ENCODE results near the gene IRF5. TPM values are rescaled to one million over a fixed set of nuclear protein-coding genes. Genes with fewer than 3 reads are reported as not detected.

The IRF5 gene
- total and polyA plus RNA-seq, 10 of the 15 experiments (the other 5 are each of a cell fraction or from before 2014, with no cell fraction given): 5.4 to 90.3 (median 61.7) TPM

DNA sequence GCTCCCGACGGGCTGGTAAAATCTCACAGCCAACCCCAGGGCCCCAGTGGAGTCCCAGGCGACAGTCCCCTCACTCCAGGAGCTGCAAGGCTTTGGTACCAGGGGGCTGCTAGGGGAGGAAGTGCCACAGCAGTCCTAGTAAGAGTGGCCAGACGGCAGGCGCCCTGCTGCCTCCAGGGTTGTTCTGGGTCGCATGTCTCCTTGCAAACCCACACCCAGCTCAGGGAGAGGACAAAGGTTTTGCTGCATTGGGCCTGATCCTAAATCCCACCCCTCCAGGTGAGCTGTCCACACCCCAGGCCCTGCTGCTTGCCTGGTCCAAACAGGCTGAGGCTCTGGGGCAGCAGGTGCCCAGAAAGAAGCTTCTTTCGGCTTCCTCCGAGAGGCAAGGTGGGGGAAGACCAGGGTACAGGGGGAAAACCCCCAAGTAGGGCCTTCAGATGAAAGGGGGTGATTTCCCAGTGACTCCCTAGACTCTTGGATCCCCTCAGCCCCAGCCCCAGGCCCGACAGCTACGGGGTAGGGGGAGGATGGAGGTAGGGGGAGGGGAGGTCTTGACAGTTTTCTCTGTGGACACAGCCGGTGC is 23.1 kb upstream of the IRF5 start (continued):
- TF ChIP-seq KAT2A (conservative IDR thresholded peaks at IDR 0.05; ENCODE audit: control insufficient read depth, low read depth, low read length): no peak
- no peak for TF ChIP-seq SIX5 (IDR thresholded peaks at IDR 0.05; ENCODE audit: low read depth, low read length, severe bottlenecking)
- TF ChIP-seq ZBED1 (IDR thresholded peaks at IDR 0.05; ENCODE audit: borderline replicate concordance): no peak
- peak; percentile 36; the same call in 1 of the 2 replicates for TF ChIP-seq HDGF (IDR thresholded peaks at IDR 0.05)
- TF ChIP-seq BCL11A (IDR thresholded peaks at IDR 0.05; ENCODE audit: low read depth, low read length): no peak

DNA sequence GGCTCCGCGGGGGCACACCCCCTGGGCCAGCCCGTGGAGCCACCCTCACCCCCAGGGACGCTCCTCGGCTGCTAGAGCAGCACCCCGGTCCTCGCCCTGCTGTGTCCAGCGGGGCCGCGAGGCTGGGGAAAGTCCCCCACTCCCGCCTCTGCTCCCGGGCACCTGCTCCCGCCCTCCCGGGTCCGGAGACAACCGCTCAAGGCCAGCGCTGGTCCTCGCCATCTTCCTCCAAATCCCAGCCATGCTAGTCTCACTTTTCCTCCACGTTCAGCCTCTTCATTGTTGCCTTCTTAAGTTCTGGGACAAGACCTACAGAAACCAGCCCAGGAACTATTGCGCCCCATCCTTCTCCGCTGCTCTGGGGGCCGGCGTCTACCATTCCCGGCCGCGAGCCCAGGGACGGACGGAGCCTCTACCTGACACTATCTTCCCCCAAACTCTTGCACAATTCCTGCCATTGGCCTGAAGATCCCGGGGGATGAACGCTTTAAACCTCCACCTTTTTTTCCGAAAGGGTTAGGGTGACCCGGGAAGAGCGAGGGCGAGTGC is 22.4 kb upstream of the IRF5 start:
- ATAC-seq (peak; percentile 58), FAIRE-seq (no peak), DNase-seq (ENCODE audit: low read depth, low spot score) (no peak)
- in situ Hi-C loops (cut with MboI) (no loop called here), intact Hi-C loops (cut with micrococcal nuclease; ENCODE audit: unreplicated experiment) (no loop called here)
- Histone ChIP-seq H3K36me3 (ENCODE audit: control insufficient read depth in 2 of 2, insufficient read depth in 2 of 2, low read length in 1 of 2) (no peaks in the 10 kb centered on the region), H2AFZ (ENCODE audit: control insufficient read depth, low read depth, low read length) (peak overlapping the region; percentile 77), H4K20me1 (ENCODE audit: control insufficient read depth, insufficient read depth) (no peaks in the 10 kb centered on the region), H3K9me3 (replicated peaks; ENCODE audit: control insufficient read depth, insufficient read depth, low read length) (no peaks in the 10 kb centered on the region), H3K79me2 (ENCODE audit: control insufficient read depth, insufficient read depth, low read length) (no peaks in the 10 kb centered on the region), H3K4me3 (peak overlapping the region; percentile 47; the same call in 1 of the 2 replicates), H3K27ac (ENCODE audit: control insufficient read depth, insufficient read depth) (no peak overlapping the region), H3K4me1 (ENCODE audit: control insufficient read depth, insufficient read depth, low read length) (peaks cover 18% of the 10 kb centered on the region), H3K4me2 (ENCODE audit: control insufficient read depth, insufficient read depth) (peak overlapping the region; percentile 82), H3K27me3 (replicated peaks in 1 of 2; ENCODE audit: control insufficient read depth in 2 of 2, insufficient read depth in 2 of 2, low read length in 1 of 2) (no peaks in the 10 kb centered on the region), H3K9ac (ENCODE audit: control insufficient read depth, insufficient read depth, low read length) (peak overlapping the region; percentile 35; the same call in 1 of the 2 replicates)
- TF ChIP-seq YY1 (IDR thresholded peaks at IDR 0.05; ENCODE audit: low read depth, low read length) (0 out of 2 replicates have a peak, but pooled peaks have one; percentile 11), CHD4 (IDR thresholded peaks at IDR 0.05) (no peak)
- WGBS (ENCODE audit: insufficient coverage, insufficient replicate concordance, low lambda C conversion rate, missing lambda C conversion rate): 28% methylated on average over 23 of the region's 34 CpGs
- CTCF ChIA-PET: interaction anchor here (0.7 to 1.7 kb wide), 10 partner anchors 10 to 295 kb away, joined by 3 to 6 read pairs (median 4); partner anchors contain the start of gene IRF5
- RAD21 ChIA-PET (ENCODE audit: unreplicated experiment): interaction anchor here (1.0 to 1.8 kb wide), 7 partner anchors 18 to 175 kb away, joined by 3 to 20 read pairs (median 4); no protein-coding TSS in a partner anchor
- SMC1A ChIA-PET (ENCODE audit: uncharacterized antibody, unreplicated experiment): interaction anchor here (0.7 to 1.5 kb wide), 7 partner anchors 19 to 176 kb away, joined by 3 to 14 read pairs (median 4); no protein-coding TSS in a partner anchor
- POLR2A ChIA-PET: interaction anchor here (0.8 to 2.1 kb wide), 5 partner anchors 18 to 176 kb away, joined by 3 to 20 read pairs (median 7); partner anchors contain the start of gene IRF5
- no TSS peak for BruUV-seq (replicated peaks)
